GM12878 (cell line): ENCODE results near the gene IGIP. TPM values are rescaled to one million over a fixed set of nuclear protein-coding genes. Genes with fewer than 3 reads are reported as not detected.

Experiments used
- ATF7 ChIP-seq: fragments of 450-650 bp; IDR thresholded peaks from 2 replicates; pipeline ENCODE4 v1.6.1; 2016; ENCODE audit warnings: low read depth, mild to moderate bottlenecking
- EGR1 ChIP-seq, 2 experiments: IDR thresholded peaks; 1 replicate in 1 of 2; 2 replicates in 1 of 2; pipeline ENCODE4 v1.6.1; 2011 to 2012; ENCODE audit warnings: low read depth in 2 of 2, low read length in 2 of 2, borderline replicate concordance in 1 of 2, mild to moderate bottlenecking in 1 of 2, moderate library complexity in 1 of 2
- HDGF ChIP-seq: fragments of 450-650 bp; IDR thresholded peaks from 2 replicates; pipeline ENCODE4 v1.6.1; 2016; ENCODE audit warnings: antibody characterized with exemption
- IKZF1 ChIP-seq: fragments of 450-650 bp; conservative IDR thresholded peaks from 2 replicates; pipeline ENCODE4 v1.6.1; 2017; ENCODE audit warnings: antibody characterized with exemption, mild to moderate bottlenecking
- NBN ChIP-seq: fragments of 450-650 bp; IDR thresholded peaks from 2 replicates; pipeline ENCODE4 v1.6.1; 2016
- NFYA ChIP-seq: IDR thresholded peaks from 2 replicates; pipeline ENCODE4 v1.6.1; 2011; ENCODE audit warnings: low read depth, mild to moderate bottlenecking, low read length, improper control_type of control experiment, borderline replicate concordance
- RCOR1 ChIP-seq: conservative IDR thresholded peaks from 2 replicates; pipeline ENCODE4 v1.6.1; 2012; ENCODE audit warnings: low read depth, low read length, improper control_type of control experiment
- ZZZ3 ChIP-seq: IDR thresholded peaks from 2 replicates; pipeline ENCODE4 v1.6.1; 2011; ENCODE audit warnings: low read depth; ENCODE audit not compliant: control insufficient read depth, insufficient read length
- polyA plus RNA-seq, 11 experiments: library from polyadenylated mRNA; depleted of rRNA in 4 of 11; unstranded in 6 of 11; stranded (reverse) in 5 of 11; fragments of >200 nt; fragmentation: Nextera tagmentation in 4 of 11; fragmentation: Illumina TruSeq in 1 of 11; extraction: Ambion mirVana in 4 of 11; extraction: Trizol in 1 of 11; gene quantifications; 1 replicate in 1 of 11; 2 replicates in 10 of 11; pipeline versions ENCODE4 v1.2.1 to v1.2.3, GENCODE V29; 2011 to 2016; ENCODE audit warnings: inconsistent platforms in 2 of 11, missing spikeins in 2 of 11, low read depth in 1 of 11
- total RNA-seq, 4 experiments: library from RNA; depleted of rRNA in 3 of 4; stranded (reverse); fragments of >200 nt in 3 of 4; fragmentation: Illumina TruSeq in 1 of 4; extraction: Trizol in 1 of 4; gene quantifications; 2 replicates each; pipeline versions ENCODE4 v1.2.1 to v1.2.3, GENCODE V29; 2013 to 2021
- TF ChIP-seq, protein P1 (sequence below): fragments of 450-650 bp; IDR thresholded peaks from 2 replicates; pipeline ENCODE4 v1.6.1; 2018; ENCODE audit warnings: mild to moderate bottlenecking, low read depth, moderate library complexity; ENCODE audit not compliant: partially characterized antibody
- TF ChIP-seq, protein P2 (sequence below): IDR thresholded peaks from 2 replicates; pipeline ENCODE4 v1.6.1; 2012; ENCODE audit warnings: mild to moderate bottlenecking, low read depth, low read length
- TF ChIP-seq, protein P3 (sequence below): fragments of 450-650 bp; formaldehyde crosslinking; IDR thresholded peaks from 2 replicates; pipeline ENCODE4 v1.5.0; 2022; ENCODE audit warnings: mild to moderate bottlenecking, missing genetic modification characterization
- TF ChIP-seq, protein P4 (sequence below): fragments of 450-650 bp; IDR thresholded peaks from 2 replicates; pipeline ENCODE4 v1.6.1; 2014; ENCODE audit warnings: mild to moderate bottlenecking
- TF ChIP-seq, protein P5 (sequence below): fragments of 450-650 bp; conservative IDR thresholded peaks from 2 replicates; pipeline ENCODE4 v1.6.1; 2017; ENCODE audit warnings: mild to moderate bottlenecking, moderate library complexity

The IGIP gene
- total and polyA plus RNA-seq, 10 of the 15 experiments (the other 5 are each of a cell fraction or from before 2014, with no cell fraction given), result 0.58 to 3.3 (median 1.9) TPM

DNA sequence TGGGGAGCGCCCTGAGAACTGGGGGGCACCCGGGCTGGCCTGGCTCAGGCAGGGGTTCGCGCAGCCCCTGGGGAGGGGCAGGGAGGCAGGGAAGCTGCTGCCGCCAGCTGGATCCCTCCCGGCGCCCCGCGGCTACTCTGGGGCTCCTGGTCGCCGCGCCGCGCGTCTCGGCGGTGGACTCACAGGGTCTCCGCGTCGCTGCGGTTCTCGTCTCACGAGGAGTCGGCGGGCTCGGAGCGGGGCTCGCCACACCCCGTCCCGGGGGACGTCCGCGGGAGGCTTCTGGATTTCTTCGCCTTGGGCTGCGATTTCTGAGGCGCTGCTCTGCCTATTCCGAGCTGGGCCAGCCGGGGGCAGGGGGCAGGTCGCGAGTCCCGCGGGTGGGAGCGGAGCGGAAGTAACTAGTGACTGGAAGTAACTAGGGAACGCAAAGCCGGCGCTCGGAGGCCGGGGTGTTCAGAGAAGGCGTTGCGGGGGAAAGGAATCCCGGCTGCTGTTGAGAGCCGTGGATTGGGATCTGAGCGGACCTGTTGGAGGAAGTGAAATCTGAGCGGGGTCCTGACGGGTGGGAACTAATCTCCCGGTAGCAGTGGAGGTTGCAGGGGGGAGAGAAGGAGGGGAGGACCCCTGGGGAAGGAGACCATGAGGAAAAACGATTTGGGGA is 49.8 kb downstream of the IGIP start (continued):
- TF ChIP-seq ZZZ3 (no peak), HDGF (no peak), IKZF1 (peak; percentile 77), ATF7 (no peak), NFYA (no peak), EGR1 (IDR thresholded peaks at IDR 0.05; ENCODE audit: borderline replicate concordance in 1 of 2, low read depth in 2 of 2, low read length in 2 of 2) (no peak), NBN (peak; percentile 61), RCOR1 (no peak)
- TF ChIP-seq, protein P1, sequence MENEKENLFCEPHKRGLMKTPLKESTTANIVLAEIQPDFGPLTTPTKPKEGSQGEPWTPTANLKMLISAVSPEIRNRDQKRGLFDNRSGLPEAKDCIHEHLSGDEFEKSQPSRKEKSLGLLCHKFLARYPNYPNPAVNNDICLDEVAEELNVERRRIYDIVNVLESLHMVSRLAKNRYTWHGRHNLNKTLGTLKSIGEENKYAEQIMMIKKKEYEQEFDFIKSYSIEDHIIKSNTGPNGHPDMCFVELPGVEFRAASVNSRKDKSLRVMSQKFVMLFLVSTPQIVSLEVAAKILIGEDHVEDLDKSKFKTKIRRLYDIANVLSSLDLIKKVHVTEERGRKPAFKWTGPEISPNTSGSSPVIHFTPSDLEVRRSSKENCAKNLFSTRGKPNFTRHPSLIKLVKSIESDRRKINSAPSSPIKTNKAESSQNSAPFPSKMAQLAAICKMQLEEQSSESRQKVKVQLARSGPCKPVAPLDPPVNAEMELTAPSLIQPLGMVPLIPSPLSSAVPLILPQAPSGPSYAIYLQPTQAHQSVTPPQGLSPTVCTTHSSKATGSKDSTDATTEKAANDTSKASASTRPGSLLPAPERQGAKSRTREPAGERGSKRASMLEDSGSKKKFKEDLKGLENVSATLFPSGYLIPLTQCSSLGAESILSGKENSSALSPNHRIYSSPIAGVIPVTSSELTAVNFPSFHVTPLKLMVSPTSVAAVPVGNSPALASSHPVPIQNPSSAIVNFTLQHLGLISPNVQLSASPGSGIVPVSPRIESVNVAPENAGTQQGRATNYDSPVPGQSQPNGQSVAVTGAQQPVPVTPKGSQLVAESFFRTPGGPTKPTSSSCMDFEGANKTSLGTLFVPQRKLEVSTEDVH, result no peak
- TF ChIP-seq, protein P2, sequence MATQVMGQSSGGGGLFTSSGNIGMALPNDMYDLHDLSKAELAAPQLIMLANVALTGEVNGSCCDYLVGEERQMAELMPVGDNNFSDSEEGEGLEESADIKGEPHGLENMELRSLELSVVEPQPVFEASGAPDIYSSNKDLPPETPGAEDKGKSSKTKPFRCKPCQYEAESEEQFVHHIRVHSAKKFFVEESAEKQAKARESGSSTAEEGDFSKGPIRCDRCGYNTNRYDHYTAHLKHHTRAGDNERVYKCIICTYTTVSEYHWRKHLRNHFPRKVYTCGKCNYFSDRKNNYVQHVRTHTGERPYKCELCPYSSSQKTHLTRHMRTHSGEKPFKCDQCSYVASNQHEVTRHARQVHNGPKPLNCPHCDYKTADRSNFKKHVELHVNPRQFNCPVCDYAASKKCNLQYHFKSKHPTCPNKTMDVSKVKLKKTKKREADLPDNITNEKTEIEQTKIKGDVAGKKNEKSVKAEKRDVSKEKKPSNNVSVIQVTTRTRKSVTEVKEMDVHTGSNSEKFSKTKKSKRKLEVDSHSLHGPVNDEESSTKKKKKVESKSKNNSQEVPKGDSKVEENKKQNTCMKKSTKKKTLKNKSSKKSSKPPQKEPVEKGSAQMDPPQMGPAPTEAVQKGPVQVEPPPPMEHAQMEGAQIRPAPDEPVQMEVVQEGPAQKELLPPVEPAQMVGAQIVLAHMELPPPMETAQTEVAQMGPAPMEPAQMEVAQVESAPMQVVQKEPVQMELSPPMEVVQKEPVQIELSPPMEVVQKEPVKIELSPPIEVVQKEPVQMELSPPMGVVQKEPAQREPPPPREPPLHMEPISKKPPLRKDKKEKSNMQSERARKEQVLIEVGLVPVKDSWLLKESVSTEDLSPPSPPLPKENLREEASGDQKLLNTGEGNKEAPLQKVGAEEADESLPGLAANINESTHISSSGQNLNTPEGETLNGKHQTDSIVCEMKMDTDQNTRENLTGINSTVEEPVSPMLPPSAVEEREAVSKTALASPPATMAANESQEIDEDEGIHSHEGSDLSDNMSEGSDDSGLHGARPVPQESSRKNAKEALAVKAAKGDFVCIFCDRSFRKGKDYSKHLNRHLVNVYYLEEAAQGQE, result no peak
- TF ChIP-seq, protein P3, sequence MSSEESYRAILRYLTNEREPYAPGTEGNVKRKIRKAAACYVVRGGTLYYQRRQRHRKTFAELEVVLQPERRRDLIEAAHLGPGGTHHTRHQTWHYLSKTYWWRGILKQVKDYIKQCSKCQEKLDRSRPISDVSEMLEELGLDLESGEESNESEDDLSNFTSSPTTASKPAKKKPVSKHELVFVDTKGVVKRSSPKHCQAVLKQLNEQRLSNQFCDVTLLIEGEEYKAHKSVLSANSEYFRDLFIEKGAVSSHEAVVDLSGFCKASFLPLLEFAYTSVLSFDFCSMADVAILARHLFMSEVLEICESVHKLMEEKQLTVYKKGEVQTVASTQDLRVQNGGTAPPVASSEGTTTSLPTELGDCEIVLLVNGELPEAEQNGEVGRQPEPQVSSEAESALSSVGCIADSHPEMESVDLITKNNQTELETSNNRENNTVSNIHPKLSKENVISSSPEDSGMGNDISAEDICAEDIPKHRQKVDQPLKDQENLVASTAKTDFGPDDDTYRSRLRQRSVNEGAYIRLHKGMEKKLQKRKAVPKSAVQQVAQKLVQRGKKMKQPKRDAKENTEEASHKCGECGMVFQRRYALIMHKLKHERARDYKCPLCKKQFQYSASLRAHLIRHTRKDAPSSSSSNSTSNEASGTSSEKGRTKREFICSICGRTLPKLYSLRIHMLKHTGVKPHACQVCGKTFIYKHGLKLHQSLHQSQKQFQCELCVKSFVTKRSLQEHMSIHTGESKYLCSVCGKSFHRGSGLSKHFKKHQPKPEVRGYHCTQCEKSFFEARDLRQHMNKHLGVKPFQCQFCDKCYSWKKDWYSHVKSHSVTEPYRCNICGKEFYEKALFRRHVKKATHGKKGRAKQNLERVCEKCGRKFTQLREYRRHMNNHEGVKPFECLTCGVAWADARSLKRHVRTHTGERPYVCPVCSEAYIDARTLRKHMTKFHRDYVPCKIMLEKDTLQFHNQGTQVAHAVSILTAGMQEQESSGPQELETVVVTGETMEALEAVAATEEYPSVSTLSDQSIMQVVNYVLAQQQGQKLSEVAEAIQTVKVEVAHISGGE (CRISPR knock-in tag), result peak; percentile 84
- TF ChIP-seq, protein P4, sequence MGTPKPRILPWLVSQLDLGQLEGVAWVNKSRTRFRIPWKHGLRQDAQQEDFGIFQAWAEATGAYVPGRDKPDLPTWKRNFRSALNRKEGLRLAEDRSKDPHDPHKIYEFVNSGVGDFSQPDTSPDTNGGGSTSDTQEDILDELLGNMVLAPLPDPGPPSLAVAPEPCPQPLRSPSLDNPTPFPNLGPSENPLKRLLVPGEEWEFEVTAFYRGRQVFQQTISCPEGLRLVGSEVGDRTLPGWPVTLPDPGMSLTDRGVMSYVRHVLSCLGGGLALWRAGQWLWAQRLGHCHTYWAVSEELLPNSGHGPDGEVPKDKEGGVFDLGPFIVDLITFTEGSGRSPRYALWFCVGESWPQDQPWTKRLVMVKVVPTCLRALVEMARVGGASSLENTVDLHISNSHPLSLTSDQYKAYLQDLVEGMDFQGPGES, result 0 out of 2 replicates have a peak, but pooled peaks have one; percentile 3
- TF ChIP-seq, protein P5, sequence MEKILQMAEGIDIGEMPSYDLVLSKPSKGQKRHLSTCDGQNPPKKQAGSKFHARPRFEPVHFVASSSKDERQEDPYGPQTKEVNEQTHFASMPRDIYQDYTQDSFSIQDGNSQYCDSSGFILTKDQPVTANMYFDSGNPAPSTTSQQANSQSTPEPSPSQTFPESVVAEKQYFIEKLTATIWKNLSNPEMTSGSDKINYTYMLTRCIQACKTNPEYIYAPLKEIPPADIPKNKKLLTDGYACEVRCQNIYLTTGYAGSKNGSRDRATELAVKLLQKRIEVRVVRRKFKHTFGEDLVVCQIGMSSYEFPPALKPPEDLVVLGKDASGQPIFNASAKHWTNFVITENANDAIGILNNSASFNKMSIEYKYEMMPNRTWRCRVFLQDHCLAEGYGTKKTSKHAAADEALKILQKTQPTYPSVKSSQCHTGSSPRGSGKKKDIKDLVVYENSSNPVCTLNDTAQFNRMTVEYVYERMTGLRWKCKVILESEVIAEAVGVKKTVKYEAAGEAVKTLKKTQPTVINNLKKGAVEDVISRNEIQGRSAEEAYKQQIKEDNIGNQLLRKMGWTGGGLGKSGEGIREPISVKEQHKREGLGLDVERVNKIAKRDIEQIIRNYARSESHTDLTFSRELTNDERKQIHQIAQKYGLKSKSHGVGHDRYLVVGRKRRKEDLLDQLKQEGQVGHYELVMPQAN, result peak; percentile 65; the same call in 1 of the 2 replicates
